T-cell (primary cell): ENCODE data around the gene PDP2. TPM values are rescaled to one million over a fixed set of nuclear protein-coding genes. Genes with fewer than 3 reads are reported as not detected.

Experiments
- ATAC-seq, 4 experiments: fragments of 200-7000 bp in 3 of 4; fragments of 150-1000 bp in 1 of 4; cut with Tn5 transposase; replicated peaks in 1 of 4; 1 replicate in 3 of 4; 2 replicates in 1 of 4; pipeline ENCODE4 v1.10.0; 2021; ENCODE audit warnings: moderate library complexity in 3 of 4, mild to moderate bottlenecking in 2 of 4, moderate number of reproducible peaks in 1 of 4
- CTCF ChIA-PET, 2 donors: fragments of 300-600 bp; sonication (Branson Sonifier 250); formaldehyde crosslinking; loops; one replicate each; lab custom pipeline; 2022; ENCODE audit warnings: antibody characterized with exemption in 2 of 2; lab: Charles Lee
- POLR2A ChIA-PET, 2 donors: fragments of 300-600 bp; sonication (Branson Sonifier 250); formaldehyde crosslinking; loops; one replicate each; lab custom pipeline; 2022; ENCODE audit warnings: antibody characterized with exemption in 2 of 2; lab: Charles Lee
- DNase-seq, 35 experiments: peaks; one replicate each; pipeline versions ENCODE4 v3.0.0 to v3.0.0-alpha.2; 2013 to 2023
- H3K27ac ChIP-seq: one replicate; pipeline ENCODE4 v1.5.1; 2013; ENCODE audit warnings: low read length
- H3K27me3 ChIP-seq, 2 experiments: replicated peaks in 1 of 2; 1 replicate in 1 of 2; 2 replicates in 1 of 2; pipeline versions ENCODE4 v1.6.1 to v1.7.0; 2013; ENCODE audit warnings: low read length in 1 of 2, mixed read lengths in 1 of 2; ENCODE audit not compliant: control insufficient read depth in 2 of 2, insufficient read depth in 2 of 2; ENCODE audit errors: extremely low read depth in 1 of 2
- H3K36me3 ChIP-seq, 2 donors: 1 replicate in 1 of 2; 2 replicates in 1 of 2; pipeline versions ENCODE4 v1.6.1 to v1.7.0; 2013; ENCODE audit warnings: low read length in 1 of 2; ENCODE audit not compliant: control insufficient read depth in 2 of 2, insufficient read depth in 1 of 2; ENCODE audit errors: extremely low read depth in 1 of 2
- H3K4me1 ChIP-seq, 2 experiments: 1 replicate in 1 of 2; 2 replicates in 1 of 2; pipeline versions ENCODE4 v1.6.1 to v1.7.0; 2013; ENCODE audit warnings: low read length in 2 of 2, mixed read lengths in 1 of 2; ENCODE audit not compliant: insufficient read depth in 2 of 2, control insufficient read depth in 1 of 2; ENCODE audit errors: extremely low read depth in 1 of 2
- H3K4me3 ChIP-seq, 2 donors: 1 replicate in 1 of 2; 2 replicates in 1 of 2; pipeline versions ENCODE4 v1.5.1 to v1.7.0; 2013; ENCODE audit warnings: mild to moderate bottlenecking in 2 of 2, low read length in 1 of 2, moderate library complexity in 1 of 2; ENCODE audit not compliant: control insufficient read depth in 1 of 2; ENCODE audit errors: extremely low read depth in 1 of 2
- H3K9me3 ChIP-seq: 2 replicates; pipeline ENCODE4 v1.7.0; 2013
- H3K27ac Mint-ChIP-seq, 2 donors: one replicate each; pipeline ENCODE4 v1.8.0; 2020 to 2021; ENCODE audit warnings: mild to moderate bottlenecking in 2 of 2, mixed read lengths in 2 of 2
- H3K27me3 Mint-ChIP-seq, 2 donors: one replicate each; pipeline ENCODE4 v1.8.0; 2021 to 2022; ENCODE audit warnings: mixed read lengths in 2 of 2
- H3K36me3 Mint-ChIP-seq: one replicate; pipeline ENCODE4 v1.8.0; 2021; ENCODE audit warnings: mixed read lengths
- H3K4me1 Mint-ChIP-seq, 3 donors: one replicate each; pipeline ENCODE4 v1.8.0; 2020 to 2022; ENCODE audit warnings: mixed read lengths in 3 of 3, mild to moderate bottlenecking in 1 of 3
- H3K4me3 Mint-ChIP-seq, 3 donors: one replicate each; pipeline ENCODE4 v1.8.0; 2020 to 2022; ENCODE audit warnings: mild to moderate bottlenecking in 3 of 3, mixed read lengths in 3 of 3, moderate library complexity in 3 of 3
- H3K9me3 Mint-ChIP-seq, 3 donors: one replicate each; pipeline ENCODE4 v1.8.0; 2020 to 2022; ENCODE audit warnings: mixed read lengths in 3 of 3
- WGBS: methylation state at CpG from one replicate; pipeline ENCODE4 v1.1.5; 2013; ENCODE audit warnings: missing lambda C conversion rate; ENCODE audit not compliant: insufficient coverage; 5-methylcytosine and 5-hydroxymethylcytosine counted together
- total RNA-seq, 35 experiments: library from RNA in 6 of 35; stranded (reverse) in 6 of 35; fragments of 120-200 nt in 1 of 35; gene quantifications; one replicate each; pipeline versions ENCODE4 v1.2.1 to v1.2.4 and lab custom pipeline; 2013 to 2026

The PDP2 gene
- total RNA-seq, 5 donors from 2014 or later (not counting 1 experiment from before 2014, with no cell fraction given), result 7.1 to 16.5 (median 12.5) TPM

GRCh38 chr16:66845791-66846221, 34.5 kb upstream of the PDP2 start:
- CTCF ChIA-PET, result interaction anchor here in 1 of 2 donors (1.4 kb wide), 1 partner anchor 15 kb away, joined by 4 read pairs; the partner anchor contains the start of gene NAE1
- Histone ChIP-seq H3K36me3 (no peaks in the 10 kb centered on the region), H3K4me3 (no peak overlapping the region), H3K4me1 (peaks cover 0 to 6% of the 10 kb centered on the region in 2 experiments), H3K27me3 (peaks cover 2 to 50% of the 10 kb centered on the region in 2 experiments), H3K9me3 (no peaks in the 10 kb centered on the region), H3K27ac (no peak overlapping the region)
- Mint-ChIP-seq H3K9me3 (no peaks in the 10 kb centered on the region), H3K27ac (no peak overlapping the region), H3K27me3 (peaks cover 33 to 47% of the 10 kb centered on the region in 2 donors), H3K4me3 (peak overlapping the region in 1 of 3 donors; percentile 74), H3K36me3 (no peaks in the 10 kb centered on the region), H3K4me1 (peaks cover 5 to 10% (median 6%) of the 10 kb centered on the region in 3 donors)
- no peak for DNase-seq
- WGBS, result 82% methylated on average over 9 of the region's 9 CpGs
- POLR2A ChIA-PET, result interaction anchor here in 1 of 2 donors (0.7 kb wide), 1 partner anchor 1603 kb away, joined by 3 read pairs; the partner anchor contains the start of gene SMPD3
- no peak for ATAC-seq

- Histone ChIP-seq H3K36me3 (no peaks in the 10 kb centered on the region), H3K9me3 (no peaks in the 10 kb centered on the region), H3K4me1 (peaks cover 0 to 6% of the 10 kb centered on the region in 2 experiments), H3K27ac (no peak overlapping the region), H3K27me3 (peaks cover 2 to 50% of the 10 kb centered on the region in 2 experiments), H3K4me3 (no peak overlapping the region)
- H3K36me3 Mint-ChIP-seq, result no peaks in the 10 kb centered on the region
- ATAC-seq (no peak), DNase-seq (no peak)
- peaks cover 5 to 10% (median 6%) of the 10 kb centered on the region in 3 donors for H3K4me1 Mint-ChIP-seq
- ChIA-PET POLR2A (no interaction called here), CTCF (interaction anchor here in 1 of 2 donors (0.6 kb wide), 1 partner anchor 22 kb away, joined by 3 read pairs; no protein-coding TSS in a partner anchor)
- H3K4me3 Mint-ChIP-seq, result no peak overlapping the region
- no peak overlapping the region for H3K27ac Mint-ChIP-seq
- H3K9me3 Mint-ChIP-seq, result no peaks in the 10 kb centered on the region
- WGBS, result 100% methylated on average over 1 of the region's 1 CpG
- peaks cover 33 to 48% of the 10 kb centered on the region in 2 donors for H3K27me3 Mint-ChIP-seq
Measured at GRCh38 chr16:66846266-66846665, 34.0 kb upstream of the PDP2 start.

- no peaks in the 10 kb centered on the region for H3K9me3 ChIP-seq
- peaks cover 2 to 50% of the 10 kb centered on the region in 2 experiments for H3K27me3 ChIP-seq
- ChIA-PET POLR2A (interaction anchor here in 1 of 2 donors (0.6 kb wide), 1 partner anchor 109 kb away, joined by 3 read pairs; no protein-coding TSS in a partner anchor), CTCF (interaction anchor here (0.6 to 1.4 kb wide), 2 partner anchors 16 to 21 kb away, joined by 3 to 4 read pairs; partner anchors contain the start of gene NAE1 (in 1 of the 2))
- peaks cover 5 to 10% (median 6%) of the 10 kb centered on the region in 3 donors for H3K4me1 Mint-ChIP-seq
- H3K27ac Mint-ChIP-seq, result no peak overlapping the region
- H3K36me3 Mint-ChIP-seq, result no peaks in the 10 kb centered on the region
- DNase-seq (no peak), ATAC-seq (no peak)
- H3K9me3 Mint-ChIP-seq, result no peaks in the 10 kb centered on the region
- peaks cover 0 to 6% of the 10 kb centered on the region in 2 experiments for H3K4me1 ChIP-seq
- H3K27me3 Mint-ChIP-seq, result peaks cover 33 to 46% of the 10 kb centered on the region in 2 donors
- no peaks in the 10 kb centered on the region for H3K36me3 ChIP-seq
- no peak overlapping the region for H3K4me3 Mint-ChIP-seq
- no peak overlapping the region for H3K4me3 ChIP-seq
- WGBS, result 94% methylated on average over 4 of the region's 6 CpGs
- H3K27ac ChIP-seq, result no peak overlapping the region
Measured at GRCh38 chr16:66846831-66847230, 33.5 kb upstream of the PDP2 start.

- ChIA-PET CTCF (interaction anchor here in 1 of 2 donors (1.4 kb wide), 1 partner anchor 17 kb away, joined by 4 read pairs; the partner anchor contains the start of gene NAE1), POLR2A (no interaction called here)
- no peaks in the 10 kb centered on the region for H3K9me3 Mint-ChIP-seq
- peaks cover 0 to 6% of the 10 kb centered on the region in 2 experiments for H3K4me1 ChIP-seq
- no peaks in the 10 kb centered on the region for H3K36me3 Mint-ChIP-seq
- H3K27ac Mint-ChIP-seq, result no peak overlapping the region
- H3K27ac ChIP-seq, result no peak overlapping the region
- ATAC-seq, result no peak
- no peak overlapping the region for H3K4me3 ChIP-seq
- peaks cover 31 to 42% of the 10 kb centered on the region in 2 donors for H3K27me3 Mint-ChIP-seq
- WGBS, result 33% methylated on average over 1 of the region's 6 CpGs
- H3K4me1 Mint-ChIP-seq, result peaks cover 5 to 10% (median 6%) of the 10 kb centered on the region in 3 donors
- DNase-seq, result no peak
- H3K4me3 Mint-ChIP-seq, result no peak overlapping the region
- no peaks in the 10 kb centered on the region for H3K9me3 ChIP-seq
- peaks cover 2 to 47% of the 10 kb centered on the region in 2 experiments for H3K27me3 ChIP-seq
- H3K36me3 ChIP-seq, result no peaks in the 10 kb centered on the region
Measured at GRCh38 chr16:66847533-66848067, 32.7 kb upstream of the PDP2 start.

- Mint-ChIP-seq H3K27ac (no peak overlapping the region), H3K9me3 (no peaks in the 10 kb centered on the region), H3K27me3 (peaks cover 26 to 36% of the 10 kb centered on the region in 2 donors), H3K4me3 (no peak overlapping the region), H3K36me3 (no peaks in the 10 kb centered on the region), H3K4me1 (peaks cover 5 to 10% (median 6%) of the 10 kb centered on the region in 3 donors)
- H3K27me3 ChIP-seq, result peaks cover 2 to 41% of the 10 kb centered on the region in 2 experiments
- peaks cover 0 to 6% of the 10 kb centered on the region in 2 experiments for H3K4me1 ChIP-seq
- ChIA-PET POLR2A (no interaction called here), CTCF (interaction anchor here in 1 of 2 donors (1.4 kb wide), 1 partner anchor 18 kb away, joined by 3 read pairs; the partner anchor contains the start of gene NAE1)
- ATAC-seq (no peak), DNase-seq (no peak)
- no peaks in the 10 kb centered on the region for H3K9me3 ChIP-seq
- no peak overlapping the region for H3K27ac ChIP-seq
- H3K4me3 ChIP-seq, result no peak overlapping the region
- H3K36me3 ChIP-seq, result no peaks in the 10 kb centered on the region
- WGBS, result no CpG with 5 or more reads among the region's 2 CpGs
Measured at GRCh38 chr16:66848172-66848571, 32.1 kb upstream of the PDP2 start.

- no peaks in the 10 kb centered on the region for H3K36me3 Mint-ChIP-seq
- H3K27me3 Mint-ChIP-seq, result peaks cover 17 to 28% of the 10 kb centered on the region in 2 donors
- DNase-seq, result no peak
- H3K27me3 ChIP-seq, result peaks cover 2 to 32% of the 10 kb centered on the region in 2 experiments
- ATAC-seq, result no peak
- no peak overlapping the region for H3K27ac ChIP-seq
- ChIA-PET POLR2A (no interaction called here), CTCF (interaction anchor here in 1 of 2 donors (1.4 kb wide), 1 partner anchor 19 kb away, joined by 3 read pairs; the partner anchor contains the start of gene NAE1)
- H3K4me3 Mint-ChIP-seq, result no peak overlapping the region
- H3K4me1 ChIP-seq, result peaks cover 0 to 6% of the 10 kb centered on the region in 2 experiments
- no peaks in the 10 kb centered on the region for H3K9me3 ChIP-seq
- H3K36me3 ChIP-seq, result no peaks in the 10 kb centered on the region
- no peak overlapping the region for H3K4me3 ChIP-seq
- no peak overlapping the region for H3K27ac Mint-ChIP-seq
- no peaks in the 10 kb centered on the region for H3K9me3 Mint-ChIP-seq
- peaks cover 2% of the 10 kb centered on the region in 3 donors for H3K4me1 Mint-ChIP-seq
- 83% methylated on average over 2 of the region's 2 CpGs for WGBS
Measured at GRCh38 chr16:66849021-66849420, 31.3 kb upstream of the PDP2 start.
